Ishikawa (cell line): ENCODE measurements around the gene NAA20.

Experiments
- CEBPB ChIP-seq: IDR thresholded peaks from 2 replicates; pipeline ENCODE4 v1.6.1; 2012
- CREB1 ChIP-seq: IDR thresholded peaks from 2 replicates; pipeline ENCODE4 v1.6.1; 2012; ENCODE audit warnings: low read depth
- EGR1 ChIP-seq: IDR thresholded peaks from 2 replicates; pipeline ENCODE4 v1.6.1; 2012
- EP300 ChIP-seq: IDR thresholded peaks from 2 replicates; pipeline ENCODE4 v1.6.1; 2012; ENCODE audit warnings: borderline replicate concordance
- FOXM1 ChIP-seq: IDR thresholded peaks from 2 replicates; pipeline ENCODE4 v1.6.1; 2012; ENCODE audit warnings: low read depth, borderline replicate concordance
- NFIC ChIP-seq: IDR thresholded peaks from 2 replicates; pipeline ENCODE4 v1.6.1; 2012
- RAD21 ChIP-seq: IDR thresholded peaks from 2 replicates; pipeline ENCODE4 v1.6.1; 2012; ENCODE audit warnings: low read depth
- TAF1 ChIP-seq: IDR thresholded peaks from 2 replicates; pipeline ENCODE4 v1.6.1; 2012; ENCODE audit warnings: low read depth, mild to moderate bottlenecking
- TCF12 ChIP-seq: IDR thresholded peaks from 2 replicates; pipeline ENCODE4 v1.6.1; 2012; ENCODE audit warnings: low read depth
- TEAD4 ChIP-seq: IDR thresholded peaks from 2 replicates; pipeline ENCODE4 v1.6.1; 2012
- YY1 ChIP-seq: IDR thresholded peaks from 2 replicates; pipeline ENCODE4 v1.6.1; 2012; ENCODE audit warnings: low read depth
- ZBTB7A ChIP-seq: IDR thresholded peaks from 2 replicates; pipeline ENCODE4 v1.6.1; 2012; ENCODE audit warnings: low read depth
- TF ChIP-seq, protein P1 (sequence below): IDR thresholded peaks from 2 replicates; pipeline ENCODE4 v1.6.1; 2012
- TF ChIP-seq, protein P2 (sequence below): IDR thresholded peaks from 2 replicates; pipeline ENCODE4 v1.6.1; 2012
- TF ChIP-seq, protein P3 (sequence below): IDR thresholded peaks from 2 replicates; pipeline ENCODE4 v1.6.1; 2012; ENCODE audit warnings: low read depth, mild to moderate bottlenecking

The NAA20 gene

DNA sequence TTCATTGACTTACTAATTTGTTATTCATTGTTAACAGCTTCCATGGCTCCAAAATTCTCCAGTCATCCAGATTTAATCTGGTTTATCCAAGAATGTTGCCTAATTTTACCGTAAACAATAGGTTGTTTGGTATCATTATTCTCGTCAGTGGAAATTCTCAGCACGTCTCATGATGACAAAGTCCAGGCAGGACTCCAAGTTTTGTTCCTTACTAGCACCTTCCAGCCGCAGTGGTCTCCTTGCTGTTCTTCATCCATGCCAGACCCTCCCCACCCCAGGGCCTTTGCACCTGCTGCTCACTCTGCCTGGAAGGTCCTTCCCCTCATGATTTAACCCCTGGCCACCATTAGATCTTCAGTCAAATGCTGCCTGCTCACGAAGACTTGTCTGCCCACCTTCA, 48.1 kb upstream of the NAA20 start:
- no peak for TF ChIP-seq FOXM1
- TF ChIP-seq, protein P1, sequence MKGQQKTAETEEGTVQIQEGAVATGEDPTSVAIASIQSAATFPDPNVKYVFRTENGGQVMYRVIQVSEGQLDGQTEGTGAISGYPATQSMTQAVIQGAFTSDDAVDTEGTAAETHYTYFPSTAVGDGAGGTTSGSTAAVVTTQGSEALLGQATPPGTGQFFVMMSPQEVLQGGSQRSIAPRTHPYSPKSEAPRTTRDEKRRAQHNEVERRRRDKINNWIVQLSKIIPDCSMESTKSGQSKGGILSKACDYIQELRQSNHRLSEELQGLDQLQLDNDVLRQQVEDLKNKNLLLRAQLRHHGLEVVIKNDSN: no peak
- no peak for TF ChIP-seq CEBPB
- no peak for TF ChIP-seq EP300
- no peak for TF ChIP-seq YY1
- TF ChIP-seq TCF12: no peak
- TF ChIP-seq CREB1: no peak
- no peak for TF ChIP-seq TAF1
- TF ChIP-seq, protein P2, sequence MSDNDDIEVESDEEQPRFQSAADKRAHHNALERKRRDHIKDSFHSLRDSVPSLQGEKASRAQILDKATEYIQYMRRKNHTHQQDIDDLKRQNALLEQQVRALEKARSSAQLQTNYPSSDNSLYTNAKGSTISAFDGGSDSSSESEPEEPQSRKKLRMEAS: no peak
- TF ChIP-seq NFIC: no peak
- TF ChIP-seq ZBTB7A: no peak
- TF ChIP-seq, protein P3, sequence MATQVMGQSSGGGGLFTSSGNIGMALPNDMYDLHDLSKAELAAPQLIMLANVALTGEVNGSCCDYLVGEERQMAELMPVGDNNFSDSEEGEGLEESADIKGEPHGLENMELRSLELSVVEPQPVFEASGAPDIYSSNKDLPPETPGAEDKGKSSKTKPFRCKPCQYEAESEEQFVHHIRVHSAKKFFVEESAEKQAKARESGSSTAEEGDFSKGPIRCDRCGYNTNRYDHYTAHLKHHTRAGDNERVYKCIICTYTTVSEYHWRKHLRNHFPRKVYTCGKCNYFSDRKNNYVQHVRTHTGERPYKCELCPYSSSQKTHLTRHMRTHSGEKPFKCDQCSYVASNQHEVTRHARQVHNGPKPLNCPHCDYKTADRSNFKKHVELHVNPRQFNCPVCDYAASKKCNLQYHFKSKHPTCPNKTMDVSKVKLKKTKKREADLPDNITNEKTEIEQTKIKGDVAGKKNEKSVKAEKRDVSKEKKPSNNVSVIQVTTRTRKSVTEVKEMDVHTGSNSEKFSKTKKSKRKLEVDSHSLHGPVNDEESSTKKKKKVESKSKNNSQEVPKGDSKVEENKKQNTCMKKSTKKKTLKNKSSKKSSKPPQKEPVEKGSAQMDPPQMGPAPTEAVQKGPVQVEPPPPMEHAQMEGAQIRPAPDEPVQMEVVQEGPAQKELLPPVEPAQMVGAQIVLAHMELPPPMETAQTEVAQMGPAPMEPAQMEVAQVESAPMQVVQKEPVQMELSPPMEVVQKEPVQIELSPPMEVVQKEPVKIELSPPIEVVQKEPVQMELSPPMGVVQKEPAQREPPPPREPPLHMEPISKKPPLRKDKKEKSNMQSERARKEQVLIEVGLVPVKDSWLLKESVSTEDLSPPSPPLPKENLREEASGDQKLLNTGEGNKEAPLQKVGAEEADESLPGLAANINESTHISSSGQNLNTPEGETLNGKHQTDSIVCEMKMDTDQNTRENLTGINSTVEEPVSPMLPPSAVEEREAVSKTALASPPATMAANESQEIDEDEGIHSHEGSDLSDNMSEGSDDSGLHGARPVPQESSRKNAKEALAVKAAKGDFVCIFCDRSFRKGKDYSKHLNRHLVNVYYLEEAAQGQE: no peak
- TF ChIP-seq RAD21: no peak
- no peak for TF ChIP-seq EGR1

DNA sequence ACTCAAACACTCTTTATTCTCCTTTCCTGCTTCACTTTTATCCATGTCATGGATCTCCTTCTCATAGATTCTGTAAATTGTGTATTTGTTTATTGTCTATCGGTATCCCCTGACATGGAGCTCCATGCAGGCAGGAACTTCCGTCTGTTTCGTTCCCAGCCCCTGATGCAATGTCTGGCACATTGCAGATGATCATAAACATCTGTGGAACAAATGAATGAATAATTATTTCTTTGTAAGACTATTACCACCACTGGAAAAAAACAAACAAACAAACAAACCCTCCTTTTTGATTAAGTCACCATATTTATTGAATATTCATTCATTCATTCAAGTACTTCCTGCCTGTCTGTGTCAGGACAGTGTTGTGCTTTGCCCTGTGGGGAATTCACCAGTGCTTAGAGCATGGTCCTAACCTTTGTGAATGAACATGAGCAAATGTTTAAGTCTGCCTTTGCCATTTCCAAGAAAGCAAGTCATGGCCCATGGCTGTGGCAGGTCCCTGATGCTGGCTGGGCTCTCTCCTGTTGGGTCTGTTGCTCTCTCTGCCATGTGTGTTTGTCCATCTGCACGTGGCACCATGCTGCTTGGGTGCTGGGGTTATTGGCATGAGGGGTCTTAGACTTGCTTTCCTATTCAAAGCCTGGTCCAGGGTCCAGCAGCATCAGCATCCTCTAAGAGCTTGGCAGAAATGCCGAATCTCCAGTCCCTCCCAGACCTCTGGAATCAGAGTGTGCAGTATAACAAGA, 47.5 kb upstream of the NAA20 start:
- TF ChIP-seq, protein P1: no peak
- TF ChIP-seq FOXM1 (no peak), TCF12 (no peak), EGR1 (no peak), YY1 (no peak), TEAD4 (no peak), NFIC (no peak), CREB1 (no peak), RAD21 (no peak), EP300 (no peak), TAF1 (no peak), ZBTB7A (no peak), CEBPB (no peak)
- TF ChIP-seq, protein P2: no peak
- TF ChIP-seq, protein P3: no peak

DNA sequence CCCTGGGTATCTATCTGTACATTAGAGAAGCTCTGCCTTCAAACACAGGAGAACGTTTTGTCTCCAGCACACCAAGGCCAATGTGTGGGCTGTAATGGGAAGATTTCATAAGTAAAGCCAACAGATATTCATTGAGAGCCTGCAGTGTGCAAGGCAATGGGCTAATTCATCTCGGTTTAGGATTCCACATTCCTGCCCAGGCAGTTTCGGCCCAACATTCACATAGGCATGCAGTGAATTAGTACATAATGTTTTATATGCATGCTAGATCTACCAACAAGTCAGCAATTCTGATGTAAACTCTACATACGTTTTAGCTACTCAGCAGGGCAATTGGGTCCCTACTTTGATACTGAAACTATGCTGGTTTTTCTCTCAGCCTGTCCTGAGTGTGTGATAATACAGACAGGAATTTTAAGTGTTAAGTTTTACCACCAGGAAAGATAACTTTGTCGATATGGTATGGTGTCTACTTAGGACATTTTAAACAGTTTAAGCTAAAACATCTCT, 46.9 kb upstream of the NAA20 start:
- TF ChIP-seq CREB1: no peak
- no peak for TF ChIP-seq YY1
- no peak for TF ChIP-seq TAF1
- TF ChIP-seq, protein P2: no peak
- TF ChIP-seq TCF12: no peak
- TF ChIP-seq CEBPB: no peak
- TF ChIP-seq TEAD4: no peak
- TF ChIP-seq EGR1: no peak
- TF ChIP-seq FOXM1: no peak
- TF ChIP-seq, protein P3: no peak
- TF ChIP-seq, protein P1: no peak
- TF ChIP-seq ZBTB7A: no peak
- no peak for TF ChIP-seq EP300
- no peak for TF ChIP-seq RAD21
- TF ChIP-seq NFIC: no peak
